ENCODE measurements around the gene DPYSL3.
A peak's percentile ranks its signal among the peaks of the same experiment; 100 is the strongest.

DPYSL3 gene

DNA sequence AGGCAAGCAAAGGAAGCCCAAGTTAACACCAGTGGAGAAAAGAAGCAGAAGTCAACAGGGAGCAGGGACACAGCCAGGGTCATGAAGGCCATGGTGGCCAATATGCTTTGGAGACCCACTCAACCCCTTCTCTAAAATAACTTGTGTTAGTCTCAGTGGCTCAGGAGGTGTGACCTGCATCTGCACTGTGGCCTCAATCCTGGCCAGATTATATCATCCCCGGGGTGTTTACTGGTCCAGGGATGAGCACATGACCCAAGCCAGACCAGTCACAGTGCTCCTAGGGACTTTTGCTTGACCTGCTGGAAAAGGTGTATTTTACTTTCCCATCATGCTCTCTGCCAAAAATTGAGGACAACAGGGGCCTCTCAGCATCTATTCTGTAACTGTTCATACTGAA lies 105.2 kb downstream of the DPYSL3 start:
- TF ChIP-seq CTCF (IDR thresholded peaks at IDR 0.05; ENCODE audit: low read depth, low read length, missing control alignments): no peak
- no peak overlapping the region for H3K4me3 ChIP-seq (ENCODE audit: low read depth, low read length)
- no peak for DNase-seq (ENCODE audit: low read depth)
- in situ Hi-C loops (cut with HindIII; ENCODE audit: low sequenced_read_pairs): no loop called here

DNA sequence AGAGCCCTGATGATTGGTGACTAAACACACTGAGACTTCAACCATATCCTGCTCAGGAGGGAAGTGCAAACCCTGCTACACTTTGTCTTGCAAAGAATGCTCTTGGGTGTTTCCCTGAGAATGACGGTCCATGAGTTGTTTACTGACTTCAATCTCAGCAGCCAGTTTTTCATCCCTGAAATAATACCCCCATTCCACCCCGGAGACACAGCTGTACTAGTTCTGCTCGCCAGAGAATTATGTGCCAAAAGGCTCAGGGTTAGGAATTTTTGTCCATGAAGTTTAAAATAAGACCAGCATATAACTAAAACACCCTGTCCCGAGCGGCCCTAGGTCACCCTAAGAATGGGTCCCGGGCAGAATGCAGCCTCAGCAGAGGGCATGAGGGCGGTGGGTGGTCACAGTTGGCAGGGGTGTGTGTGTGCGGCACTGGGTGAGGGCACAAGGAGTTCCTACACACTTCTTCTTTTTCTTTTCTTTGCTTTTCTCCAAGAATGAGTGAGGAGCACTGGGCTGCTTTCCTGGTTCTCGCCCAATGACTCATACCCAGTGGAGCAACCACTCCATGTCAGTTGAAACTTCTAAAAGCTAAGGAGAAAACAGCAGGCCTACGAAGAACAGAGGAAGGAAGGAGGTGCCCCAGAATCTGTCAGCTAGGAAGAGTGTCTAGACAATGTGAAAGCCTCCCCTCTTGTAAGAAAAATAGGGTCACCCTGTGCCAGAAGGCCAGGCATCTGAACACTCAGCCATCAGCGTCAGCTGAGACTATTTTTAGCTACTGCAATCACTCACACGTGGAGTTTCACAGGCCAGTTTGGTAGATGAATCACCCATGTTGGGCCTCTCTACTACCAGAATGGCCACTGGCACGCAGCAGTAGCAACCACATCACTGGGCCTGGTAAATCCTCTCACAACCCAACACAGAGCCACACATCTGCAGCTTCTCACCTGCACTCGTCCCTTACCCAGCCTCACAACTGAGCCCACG lies 105.9 kb downstream of the DPYSL3 start:
- TF ChIP-seq CTCF (IDR thresholded peaks at IDR 0.05; ENCODE audit: low read depth, low read length, missing control alignments): no peak
- in situ Hi-C loops (cut with HindIII; ENCODE audit: low sequenced_read_pairs): no loop called here
- H3K4me3 ChIP-seq (ENCODE audit: low read depth, low read length): no peak overlapping the region
- DNase-seq (ENCODE audit: low read depth): peak; percentile 94

DNA sequence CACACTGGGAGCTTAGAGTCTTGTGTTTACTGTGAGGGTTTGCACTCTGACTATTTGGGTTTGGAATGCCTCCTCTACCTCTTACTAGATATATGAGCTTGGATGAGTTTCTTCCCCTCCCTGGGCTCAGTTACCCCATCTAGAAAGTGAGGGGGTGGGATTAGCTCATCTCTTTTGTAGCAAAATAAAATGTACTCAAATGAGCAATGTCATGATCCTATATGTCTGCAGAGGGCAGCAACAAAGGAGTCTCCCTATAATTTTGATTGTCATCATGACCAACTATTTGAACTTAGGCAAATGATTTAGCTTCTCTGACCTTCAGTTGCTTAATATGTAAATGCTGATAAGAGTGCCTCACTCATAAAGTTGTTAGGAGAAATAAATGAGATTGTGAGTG lies 109.0 kb downstream of the DPYSL3 start:
- no peak overlapping the region for H3K4me3 ChIP-seq (ENCODE audit: low read depth, low read length)
- in situ Hi-C loops (cut with HindIII; ENCODE audit: low sequenced_read_pairs): no loop called here
- no peak for TF ChIP-seq CTCF (IDR thresholded peaks at IDR 0.05; ENCODE audit: low read depth, low read length, missing control alignments)
- no peak for DNase-seq (ENCODE audit: low read depth)

DNA sequence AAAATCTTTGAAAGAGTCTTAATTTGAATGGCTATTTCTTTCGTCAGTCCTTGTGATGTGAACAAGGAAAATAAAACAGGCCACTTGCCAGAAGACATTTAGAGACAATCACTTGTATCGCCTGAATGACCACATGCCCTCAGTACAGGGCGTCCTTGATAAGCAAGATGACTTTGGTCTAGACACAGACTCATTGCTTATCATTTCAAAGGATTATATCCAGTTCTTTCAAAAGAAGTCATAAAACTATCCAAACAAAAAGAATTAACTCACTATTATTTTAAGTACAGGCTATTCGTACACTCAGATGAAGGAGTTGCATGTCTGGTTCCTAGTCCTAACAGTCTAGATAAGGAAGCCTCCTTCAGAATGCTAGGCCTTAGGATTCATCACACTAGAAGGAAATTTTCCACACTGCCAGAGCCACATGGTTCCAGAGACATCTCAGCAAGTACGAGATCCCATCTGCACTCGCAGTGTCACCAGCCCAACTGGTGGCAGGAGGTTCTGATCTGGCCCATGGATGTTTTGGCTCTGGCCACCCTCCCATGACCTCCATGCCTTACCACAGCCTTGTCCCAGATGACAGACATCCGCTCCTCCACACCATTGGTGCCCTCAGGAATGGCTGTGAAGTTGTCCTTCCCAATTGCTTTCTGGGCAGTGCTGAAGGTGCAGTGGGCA lies 109.6 kb downstream of the DPYSL3 start:
- no peak for DNase-seq (ENCODE audit: low read depth)
- H3K4me3 ChIP-seq (ENCODE audit: low read depth, low read length): no peak overlapping the region
- in situ Hi-C loops (cut with HindIII; ENCODE audit: low sequenced_read_pairs): no loop called here
- TF ChIP-seq CTCF (IDR thresholded peaks at IDR 0.05; ENCODE audit: low read depth, low read length, missing control alignments): no peak

GRCh38 chr5:147398860-147399259 lies 111.0 kb downstream of the DPYSL3 start:
- no peak for TF ChIP-seq CTCF (IDR thresholded peaks at IDR 0.05; ENCODE audit: low read depth, low read length, missing control alignments)
- peak; percentile 32 for DNase-seq (ENCODE audit: low read depth)
- H3K4me3 ChIP-seq (ENCODE audit: low read depth, low read length): no peak overlapping the region
- in situ Hi-C loops (cut with HindIII; ENCODE audit: low sequenced_read_pairs): loop anchor here (25.0 kb wide), 1 partner anchor 912 kb away; no protein-coding TSS in a partner anchor

GRCh38 chr5:147397616-147398015 lies 112.3 kb downstream of the DPYSL3 start:
- DNase-seq (ENCODE audit: low read depth): no peak
- in situ Hi-C loops (cut with HindIII; ENCODE audit: low sequenced_read_pairs): loop anchor here (25.0 kb wide), 1 partner anchor 910 kb away; no protein-coding TSS in a partner anchor

More at GRCh38 chr5:147397616-147398015, 112.3 kb downstream of the DPYSL3 start:
- TF ChIP-seq CTCF (IDR thresholded peaks at IDR 0.05; ENCODE audit: low read depth, low read length, missing control alignments): no peak
- H3K4me3 ChIP-seq (ENCODE audit: low read depth, low read length): no peak overlapping the region
